Measurements from ENCODE around the gene AK8. TPM values are rescaled to one million over a fixed set of nuclear protein-coding genes. Genes with fewer than 3 reads are reported as not detected.

Gene AK8
- total RNA-seq, 1 donor from 2014 or later: 0.74 TPM

GRCh38 chr9:132875159-132875558 is 2.9 kb downstream of the AK8 start:
- no peak for DNase-seq
- intact Hi-C loops (cut with micrococcal nuclease): no loop called here
- Histone ChIP-seq H3K36me3 (no peaks in the 10 kb centered on the region), H3K4me1 (peaks cover 24% of the 10 kb centered on the region), H3K27ac (replicated peaks) (no peak overlapping the region), H3K27me3 (ENCODE audit: low read depth) (no peaks in the 10 kb centered on the region), H3K4me3 (no peak overlapping the region), H3K9me3 (replicated peaks) (no peaks in the 10 kb centered on the region)
- TF ChIP-seq CTCF (IDR thresholded peaks at IDR 0.05; ENCODE audit: borderline replicate concordance): no peak

DNA sequence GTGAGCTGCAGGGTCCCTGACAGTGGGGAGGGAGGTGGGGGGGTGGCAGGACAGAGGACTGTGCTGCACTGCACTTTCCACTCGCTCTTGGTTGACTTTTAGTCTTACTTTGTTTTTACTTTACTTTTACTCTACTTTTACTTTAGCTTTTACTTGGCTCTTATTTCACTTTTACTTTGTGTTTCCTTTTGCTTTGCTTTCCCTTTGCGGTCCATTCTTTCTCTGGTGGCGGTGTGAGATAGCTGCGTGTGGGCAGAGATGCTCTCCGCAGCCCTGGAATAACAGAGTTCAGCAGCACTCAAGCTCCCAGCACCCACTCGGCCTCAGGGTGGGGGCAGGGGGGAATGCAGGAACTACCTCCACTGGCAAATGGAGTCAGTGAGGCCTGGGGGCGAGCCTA is 4.7 kb downstream of the AK8 start:
- H3K4me1 ChIP-seq: peaks cover 9% of the 10 kb centered on the region
- no peak overlapping the region for H3K27ac ChIP-seq (replicated peaks)
- DNase-seq: no peak
- peaks cover 4% of the 10 kb centered on the region for H3K27me3 ChIP-seq (ENCODE audit: low read depth)
- no peak for TF ChIP-seq CTCF (IDR thresholded peaks at IDR 0.05; ENCODE audit: borderline replicate concordance)
- H3K9me3 ChIP-seq (replicated peaks): no peaks in the 10 kb centered on the region
- H3K4me3 ChIP-seq: no peak overlapping the region
- intact Hi-C loops (cut with micrococcal nuclease): no loop called here
- no peaks in the 10 kb centered on the region for H3K36me3 ChIP-seq

GRCh38 chr9:132869266-132869665 is 8.8 kb downstream of the AK8 start:
- intact Hi-C loops (cut with micrococcal nuclease): no loop called here
- no peak for TF ChIP-seq CTCF (IDR thresholded peaks at IDR 0.05; ENCODE audit: borderline replicate concordance)
- no peak overlapping the region for H3K4me3 ChIP-seq
- H3K4me1 ChIP-seq: no peaks in the 10 kb centered on the region
- no peaks in the 10 kb centered on the region for H3K36me3 ChIP-seq
- H3K27me3 ChIP-seq (ENCODE audit: low read depth): peaks cover 4% of the 10 kb centered on the region
- no peak overlapping the region for H3K27ac ChIP-seq (replicated peaks)
- no peaks in the 10 kb centered on the region for H3K9me3 ChIP-seq (replicated peaks)
- no peak for DNase-seq

DNA sequence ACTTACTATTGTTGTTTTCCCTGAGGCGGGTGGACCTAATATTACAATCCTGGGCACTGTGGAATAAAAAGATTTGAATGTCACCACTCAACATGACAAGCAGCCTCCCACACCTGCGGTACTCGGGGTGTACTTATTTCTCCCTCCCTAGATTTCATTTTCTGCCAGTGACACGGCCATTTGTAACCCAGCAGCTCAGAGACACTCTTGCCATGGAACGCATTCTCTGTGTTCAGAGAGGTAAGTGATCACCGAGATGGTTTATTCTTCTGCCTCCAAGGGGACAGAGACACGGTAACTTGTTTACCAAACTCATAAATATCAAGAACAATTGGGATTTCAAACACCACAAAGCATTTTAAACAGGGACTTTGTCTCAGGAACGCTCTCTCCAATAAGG is 11.2 kb downstream of the AK8 start:
- H3K9me3 ChIP-seq (replicated peaks): no peaks in the 10 kb centered on the region
- H3K4me1 ChIP-seq: no peaks in the 10 kb centered on the region
- no peak overlapping the region for H3K4me3 ChIP-seq
- intact Hi-C loops (cut with micrococcal nuclease): no loop called here
- no peak for DNase-seq
- no peak for TF ChIP-seq CTCF (IDR thresholded peaks at IDR 0.05; ENCODE audit: borderline replicate concordance)
- H3K36me3 ChIP-seq: no peaks in the 10 kb centered on the region
- peaks cover 4% of the 10 kb centered on the region for H3K27me3 ChIP-seq (ENCODE audit: low read depth)
- H3K27ac ChIP-seq (replicated peaks): no peak overlapping the region

GRCh38 chr9:132864691-132865090 is 13.4 kb downstream of the AK8 start:
- no peak for DNase-seq
- no peaks in the 10 kb centered on the region for H3K4me1 ChIP-seq
- peaks cover 3% of the 10 kb centered on the region for H3K27me3 ChIP-seq (ENCODE audit: low read depth)
- intact Hi-C loops (cut with micrococcal nuclease): no loop called here
- H3K4me3 ChIP-seq: no peak overlapping the region
- no peak for TF ChIP-seq CTCF (IDR thresholded peaks at IDR 0.05; ENCODE audit: borderline replicate concordance)
- no peaks in the 10 kb centered on the region for H3K9me3 ChIP-seq (replicated peaks)
- no peaks in the 10 kb centered on the region for H3K36me3 ChIP-seq
- H3K27ac ChIP-seq (replicated peaks): no peak overlapping the region

DNA sequence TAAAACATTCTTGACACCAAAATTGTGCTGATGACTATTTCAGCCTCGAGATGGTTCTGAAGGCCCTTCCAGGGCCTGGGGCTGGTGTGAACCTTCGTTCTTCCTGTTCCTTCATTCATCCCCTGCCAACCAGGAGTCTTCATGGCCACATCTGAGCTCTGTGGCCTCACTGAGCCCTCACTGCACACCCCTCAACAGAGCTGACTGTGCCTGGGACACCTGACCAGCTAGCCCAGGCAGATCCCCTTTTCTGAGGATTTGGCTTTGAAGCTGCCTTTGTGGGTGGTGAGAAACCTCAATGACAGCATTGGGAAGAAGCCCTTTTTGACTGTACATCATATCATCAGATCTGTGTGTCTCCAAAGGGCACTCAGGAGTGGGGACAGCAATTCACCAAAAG is 13.8 kb downstream of the AK8 start:
- Histone ChIP-seq H3K9me3 (replicated peaks) (no peaks in the 10 kb centered on the region), H3K27me3 (ENCODE audit: low read depth) (no peaks in the 10 kb centered on the region), H3K4me1 (no peaks in the 10 kb centered on the region), H3K4me3 (no peak overlapping the region), H3K36me3 (no peaks in the 10 kb centered on the region), H3K27ac (replicated peaks) (no peak overlapping the region)
- no peak for TF ChIP-seq CTCF (IDR thresholded peaks at IDR 0.05; ENCODE audit: borderline replicate concordance)
- no peak for DNase-seq
- intact Hi-C loops (cut with micrococcal nuclease): no loop called here

Measured in left ventricle myocardium inferior (tissue), 1 donor.